ELF-1 (cell line): ENCODE measurements around the gene DNAH1.
"Not testable (repeated sequence)": the region's sequence is repeated elsewhere in the genome, so short reads cannot be mapped to it uniquely, and the experiment has no call there.

Source experiments
- DNase-seq: peaks from one replicate; pipeline ENCODE4 v3.0.0-alpha.2; 2016; ENCODE audit warnings: low read depth, low spot score

Gene DNAH1

DNA sequence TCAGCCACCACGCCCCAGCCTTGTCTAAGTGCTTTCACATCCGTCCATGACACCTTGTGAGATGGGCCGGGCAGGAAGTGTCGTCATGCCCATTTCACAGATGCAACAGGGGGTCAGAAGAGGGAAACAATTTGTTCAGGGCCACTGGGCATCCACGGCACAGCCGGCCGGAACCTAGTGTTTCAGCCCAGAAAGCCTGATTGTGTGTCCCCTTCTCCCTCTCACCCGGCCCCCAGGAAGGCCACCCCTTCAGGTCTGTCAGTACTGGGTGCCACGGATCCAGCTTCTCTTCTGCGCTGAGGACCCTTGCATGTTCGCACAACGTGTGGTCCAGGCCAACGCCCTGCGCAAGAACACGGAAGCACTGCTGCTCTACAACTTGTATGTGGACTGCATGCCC lies 15.8 kb downstream of the DNAH1 start:
- DNase-seq, result no peak

DNA sequence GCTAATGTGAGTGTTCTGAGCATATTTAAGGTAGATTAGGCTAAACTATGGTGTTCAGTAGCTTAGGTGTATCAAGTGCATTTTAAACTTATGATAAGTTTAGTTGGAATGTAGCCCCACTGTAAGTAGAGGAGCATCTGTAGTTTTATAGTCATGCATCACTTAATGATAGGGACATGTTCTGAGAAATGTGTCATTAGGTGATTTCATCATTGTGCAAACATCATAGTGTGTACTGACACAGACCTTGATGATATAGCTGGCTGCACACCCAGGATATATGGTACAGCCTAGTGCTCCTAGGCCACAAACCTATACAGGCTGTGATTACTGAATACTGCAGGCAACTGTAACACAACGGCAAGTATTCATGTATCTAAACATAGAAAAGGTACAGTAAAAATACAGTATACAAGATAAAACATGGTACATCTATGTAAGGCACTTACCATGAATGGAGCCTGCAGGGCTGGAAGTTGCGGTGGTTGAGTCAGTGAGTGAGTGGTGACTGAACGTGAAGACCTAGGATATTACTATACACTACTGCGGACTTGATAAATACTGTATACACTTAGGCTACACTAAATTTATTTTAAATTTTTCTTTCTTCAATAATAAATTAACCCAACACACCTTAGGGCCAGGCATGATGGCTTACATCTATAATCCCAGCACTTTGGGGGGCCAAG lies 17.9 kb downstream of the DNAH1 start:
- no peak for DNase-seq

DNA sequence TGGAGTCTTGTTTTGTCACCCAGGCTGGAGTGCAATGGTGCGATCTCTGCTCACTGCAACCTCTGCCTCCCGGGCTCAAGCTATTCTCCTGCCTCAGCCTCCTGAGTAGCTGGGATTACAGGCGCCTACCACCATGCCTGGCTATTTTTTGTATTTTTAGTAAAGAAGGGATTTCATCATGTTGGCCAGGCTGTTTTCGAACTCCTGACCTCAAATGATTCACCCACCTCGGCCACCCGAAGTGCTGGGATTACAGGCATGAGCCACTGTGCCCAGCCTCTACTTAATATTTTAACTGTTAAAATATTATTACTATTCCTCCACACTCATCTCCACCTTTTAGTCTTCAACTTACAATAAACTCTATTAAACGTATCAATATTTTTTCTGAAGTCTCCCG lies 22.0 kb downstream of the DNAH1 start:
- not testable (repeated sequence) for DNase-seq

DNA sequence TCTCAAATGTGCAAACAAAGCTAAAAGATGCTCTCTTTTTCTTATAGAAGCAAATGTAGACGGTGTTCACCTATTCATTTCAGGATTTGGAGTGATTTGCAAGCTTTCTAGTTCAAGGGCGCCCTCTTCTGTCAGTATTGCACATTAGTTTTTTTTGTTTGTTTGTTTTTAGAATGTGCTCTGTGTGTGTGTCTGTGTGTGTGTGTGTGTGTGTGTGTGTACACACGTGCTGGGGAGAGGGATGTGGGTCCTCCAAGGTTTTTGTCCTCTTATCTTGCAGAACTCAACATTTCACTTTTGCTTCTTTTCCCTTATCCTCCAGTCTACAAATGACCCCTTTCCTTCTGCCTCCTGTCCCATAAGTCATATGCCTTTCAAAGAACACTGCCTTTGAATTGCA lies 23.5 kb downstream of the DNAH1 start:
- peak; percentile 80 for DNase-seq

DNA sequence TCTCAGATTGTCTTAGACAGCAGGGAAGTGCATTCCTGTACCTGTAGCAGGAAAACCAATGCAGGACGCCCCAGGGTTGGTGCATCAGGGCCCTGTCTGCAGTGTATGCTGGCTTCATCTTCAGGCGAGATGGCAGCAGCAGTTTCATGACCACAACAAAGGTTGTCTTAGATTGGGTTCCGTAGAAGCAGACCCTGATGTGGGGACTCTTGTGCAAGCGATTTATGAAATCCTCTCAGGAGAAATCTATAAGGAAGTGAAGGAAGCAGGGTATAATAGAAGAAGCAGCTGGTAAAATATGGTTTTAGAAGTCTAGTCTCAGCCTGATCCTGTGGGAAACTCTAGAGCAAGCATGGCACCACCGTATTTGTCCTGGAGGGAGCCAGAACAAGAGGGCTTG lies 25.0 kb downstream of the DNAH1 start:
- DNase-seq, result no peak

DNA sequence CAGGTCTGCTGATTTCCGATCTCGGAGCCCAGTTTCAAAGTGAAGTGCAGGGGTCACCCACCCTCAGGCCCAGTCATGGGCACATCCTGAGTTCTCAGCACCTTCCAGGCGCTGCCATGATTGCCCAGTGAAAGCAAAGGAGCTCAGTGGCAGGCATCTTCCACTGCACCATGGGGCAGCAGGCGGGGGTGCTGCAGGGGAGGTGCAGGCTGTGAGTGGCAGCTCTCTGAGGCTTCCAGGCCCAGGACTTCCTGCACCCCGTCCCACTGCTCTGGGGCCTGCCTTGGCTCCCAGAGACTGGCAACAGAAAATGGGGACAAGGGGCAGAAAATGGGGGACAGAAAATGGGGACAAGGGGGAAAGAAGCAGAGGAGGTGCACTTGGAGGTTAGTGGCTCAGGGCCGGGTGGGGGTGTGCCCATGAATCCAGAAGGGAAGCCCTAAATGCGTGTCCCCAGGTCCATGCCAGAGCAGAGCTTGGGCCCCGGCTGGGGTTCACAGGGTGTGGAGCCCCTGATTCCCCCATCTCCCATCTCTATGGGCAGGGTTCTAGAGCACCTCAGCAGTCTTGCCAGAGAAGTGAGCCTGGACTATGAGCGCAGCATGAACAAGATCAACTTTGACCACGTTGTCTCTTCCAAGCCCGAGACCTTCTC lies 28.0 kb downstream of the DNAH1 start:
- DNase-seq, result no peak

DNA sequence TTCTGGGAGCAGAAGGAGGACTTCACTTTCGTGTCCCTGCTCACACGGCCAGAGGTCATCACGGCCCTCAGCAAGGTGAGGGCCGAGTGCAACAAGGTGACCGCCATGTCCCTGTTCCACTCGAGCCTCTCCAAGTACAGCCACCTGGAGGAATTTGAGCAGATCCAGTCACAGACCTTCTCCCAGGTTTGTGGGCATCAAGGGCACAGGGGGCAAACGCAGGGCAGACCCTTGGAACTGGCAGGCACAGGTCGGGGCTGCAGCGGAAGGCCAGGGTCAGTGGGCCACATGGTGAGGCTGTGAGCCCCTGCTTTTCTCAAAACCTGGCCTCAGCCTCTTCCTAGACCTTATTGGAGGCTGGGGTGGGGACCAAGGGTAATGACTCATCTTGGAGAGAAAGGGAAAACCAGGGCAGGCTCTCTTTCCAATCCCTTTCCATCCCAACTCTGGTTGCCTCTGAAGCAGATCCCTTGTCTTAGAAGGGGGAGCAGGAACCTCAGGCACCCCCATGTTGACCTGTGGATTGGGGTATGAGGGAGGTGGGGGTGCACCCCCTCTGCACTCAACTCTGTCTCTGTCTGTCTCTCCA lies 29.5 kb downstream of the DNAH1 start:
- no peak for DNase-seq

DNA sequence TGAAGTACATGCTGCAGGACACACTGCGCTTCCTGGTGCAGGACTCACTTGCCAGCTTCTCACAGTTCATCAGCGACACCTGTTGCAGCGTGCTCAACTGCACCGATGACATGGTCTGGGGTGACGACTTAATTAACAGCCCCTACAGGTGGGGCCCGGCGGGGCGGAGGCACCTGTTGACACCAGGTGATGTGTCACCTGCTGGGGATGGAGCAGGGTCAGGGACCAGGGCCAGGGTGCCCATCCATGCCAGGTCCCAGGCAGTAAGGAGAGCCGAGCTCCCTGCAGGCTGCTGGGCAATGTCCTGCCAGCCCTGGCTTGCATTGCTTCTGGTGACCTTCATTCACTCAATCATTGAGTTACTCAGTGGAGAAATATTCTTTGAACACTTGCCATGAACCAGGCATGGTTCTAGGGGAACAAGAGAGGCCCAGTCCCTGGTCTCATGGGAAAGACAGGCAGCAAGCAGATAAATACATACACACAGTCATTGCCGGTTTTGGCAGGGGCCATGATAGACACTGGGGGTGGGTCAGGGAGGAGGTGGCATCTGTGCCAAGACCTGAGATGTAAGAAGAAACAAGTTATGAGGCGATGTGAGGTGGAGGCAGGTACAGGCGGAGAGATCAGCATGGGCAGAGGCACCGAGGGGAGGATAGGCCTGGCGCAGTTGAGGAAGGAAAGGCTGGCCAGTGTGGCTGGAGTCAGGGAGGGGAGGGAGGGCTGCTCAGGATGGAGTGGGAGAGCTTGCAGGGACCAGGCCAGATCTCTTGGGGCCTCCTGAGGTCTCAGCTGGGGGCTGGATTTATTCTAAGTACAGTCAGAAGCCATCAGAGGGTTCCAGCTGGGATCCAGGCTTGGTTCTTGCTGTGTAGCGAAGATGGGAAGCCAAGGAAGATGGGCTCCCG lies 30.8 kb downstream of the DNAH1 start:
- no peak for DNase-seq

DNA sequence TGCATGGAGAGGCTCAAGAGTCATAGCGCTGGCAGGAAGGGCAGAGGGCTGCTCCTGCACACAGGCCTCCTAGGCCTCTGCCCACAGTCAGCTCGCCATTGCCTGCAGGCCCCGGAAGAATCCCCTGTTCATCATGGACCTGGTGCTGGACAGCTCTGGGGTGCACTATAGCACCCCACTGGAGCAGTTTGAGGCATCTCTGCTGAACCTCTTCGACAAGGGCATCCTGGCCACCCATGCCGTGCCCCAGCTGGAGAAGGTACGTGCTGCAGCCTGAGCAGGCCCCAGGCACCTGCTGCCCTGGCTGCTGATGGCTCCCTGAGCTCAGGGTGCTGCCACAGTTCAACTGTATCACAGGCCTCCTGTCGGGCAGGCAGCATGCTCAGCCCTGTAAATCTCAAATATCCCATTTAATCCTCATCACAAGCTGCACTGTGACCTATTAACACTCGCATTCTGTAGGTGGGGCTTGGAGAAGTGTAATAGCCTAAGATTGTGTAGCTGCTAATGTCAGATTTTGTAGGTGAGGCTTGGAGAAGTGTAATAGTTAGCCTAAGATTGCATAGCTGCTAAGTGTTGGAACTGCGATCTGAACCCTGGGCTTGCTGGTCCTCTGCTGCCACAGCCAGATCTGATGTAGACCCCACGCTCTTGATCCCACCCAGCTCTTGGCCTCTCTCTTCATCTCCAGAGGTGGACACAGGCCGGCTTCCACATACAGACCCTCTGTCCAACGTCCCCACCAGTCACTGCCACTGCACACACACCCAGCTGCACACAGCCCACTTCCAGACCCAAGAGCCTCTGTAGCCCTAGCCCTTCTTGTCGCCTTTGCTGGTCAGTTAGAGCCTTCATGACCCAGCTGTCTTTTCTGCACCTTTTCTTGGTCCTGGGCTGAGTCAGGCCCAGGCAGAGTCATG lies 31.9 kb downstream of the DNAH1 start:
- DNase-seq, result no peak

DNA sequence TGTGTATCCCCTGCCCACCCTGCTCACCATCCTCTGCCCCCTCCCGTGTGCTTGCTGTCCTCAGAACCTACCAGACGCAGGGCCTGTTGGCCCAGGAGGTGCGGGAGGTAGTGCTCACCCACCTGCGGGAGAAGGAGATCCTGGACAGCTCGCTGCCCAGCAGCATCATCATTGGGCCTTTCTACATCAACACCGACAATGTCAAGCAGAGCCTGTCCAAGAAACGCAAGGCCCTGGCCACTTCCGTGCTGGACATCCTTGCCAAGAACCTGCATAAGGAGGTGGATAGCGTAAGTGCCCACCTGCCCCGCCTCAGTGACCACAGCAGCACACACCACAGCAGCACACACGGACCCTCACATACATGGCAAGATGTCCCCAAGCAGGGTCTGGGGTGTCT lies 33.0 kb downstream of the DNAH1 start:
- DNase-seq, result no peak

DNA sequence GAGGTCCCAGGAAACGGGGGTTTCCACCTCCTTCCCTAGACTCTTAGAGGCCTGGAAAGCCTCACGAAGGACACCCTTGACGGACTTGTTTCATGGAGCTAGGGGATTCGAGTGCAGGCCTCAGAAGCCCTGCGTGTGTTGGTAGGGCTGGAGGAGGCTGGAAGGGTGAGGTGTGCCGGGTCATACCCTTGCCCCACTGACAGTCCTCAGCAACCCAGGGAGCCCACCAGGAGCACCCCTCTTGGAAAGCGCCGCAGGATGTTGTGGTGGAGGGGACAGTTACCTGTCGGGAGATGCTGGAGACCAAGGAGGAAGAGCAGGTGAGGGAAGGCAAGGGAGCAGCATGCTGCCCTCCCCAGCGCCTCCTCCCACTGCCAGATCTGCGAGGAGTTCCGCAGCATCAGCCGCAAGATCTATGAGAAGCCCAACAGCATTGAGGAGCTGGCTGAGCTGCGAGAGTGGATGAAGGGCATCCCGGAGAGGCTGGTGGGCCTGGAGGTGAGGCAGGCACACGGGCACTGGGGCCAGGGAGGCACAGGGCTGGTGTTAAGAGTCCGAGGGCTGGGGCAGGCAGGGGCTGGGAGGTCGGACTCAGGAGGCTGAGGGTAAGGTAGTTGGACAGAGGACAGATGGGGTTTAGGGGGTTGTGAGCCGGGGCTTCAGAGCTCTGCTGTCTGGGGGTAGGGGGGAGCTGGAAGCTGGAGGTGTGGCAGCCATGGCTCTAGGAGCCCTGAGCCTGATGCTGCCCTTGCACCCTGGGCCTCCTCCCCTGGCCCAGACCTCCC lies 33.7 kb downstream of the DNAH1 start:
- DNase-seq, result no peak

DNA sequence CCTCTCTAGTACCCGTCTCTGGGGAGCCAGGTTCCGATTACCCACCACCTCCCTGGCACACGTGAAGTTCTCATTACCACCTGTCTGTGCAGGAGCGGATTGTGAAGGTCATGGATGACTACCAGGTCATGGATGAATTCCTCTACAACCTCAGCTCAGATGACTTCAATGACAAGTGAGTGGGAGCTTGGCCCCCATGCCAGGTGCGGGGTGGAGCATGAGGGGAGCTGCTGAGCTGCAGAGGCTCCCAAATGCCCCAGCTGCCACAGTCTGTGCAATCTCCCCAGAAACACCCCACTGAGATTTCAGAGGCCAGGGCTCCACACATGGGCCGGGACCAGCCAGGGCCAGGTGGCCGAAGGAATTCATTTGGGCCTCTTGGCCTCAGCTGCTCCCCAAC lies 34.3 kb downstream of the DNAH1 start:
- no peak for DNase-seq

DNA sequence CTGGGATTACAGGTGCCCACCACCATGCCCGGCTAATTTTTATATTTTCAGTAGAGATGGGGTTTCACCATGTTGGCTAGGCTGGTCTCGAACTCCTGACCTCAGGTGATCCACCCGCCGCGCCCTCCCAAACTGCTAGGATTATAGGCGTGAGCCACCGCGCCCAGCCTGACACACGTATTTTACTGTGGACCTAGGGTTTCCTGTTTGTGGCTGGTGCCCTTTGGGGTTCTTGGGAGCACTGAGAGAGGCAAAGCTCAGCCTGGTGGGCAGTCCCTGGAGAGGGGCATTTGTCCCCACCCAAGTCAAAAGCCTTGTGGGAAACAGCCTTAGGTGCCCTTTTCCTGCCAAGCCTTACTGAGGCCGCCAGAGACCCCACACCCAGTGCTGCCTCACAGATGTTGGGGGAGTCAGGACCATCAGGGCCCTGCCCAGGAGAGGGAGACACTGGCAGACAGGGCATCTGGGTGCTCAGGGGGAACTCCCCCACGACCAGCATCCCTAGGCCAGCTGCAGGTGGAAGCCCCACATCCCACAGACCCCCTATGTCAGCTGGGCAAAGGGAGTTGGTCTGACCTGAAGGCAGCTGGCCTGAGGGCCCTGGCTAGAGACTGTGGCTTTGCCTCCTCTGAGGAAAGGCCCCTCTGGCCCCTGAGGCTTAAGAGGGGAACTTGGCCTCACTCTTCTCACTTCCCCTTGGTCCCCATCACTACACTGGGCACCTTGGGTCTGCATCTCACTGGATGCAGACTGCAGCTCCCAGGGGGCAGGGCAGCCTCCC lies 35.1 kb downstream of the DNAH1 start:
- DNase-seq, result no peak

DNA sequence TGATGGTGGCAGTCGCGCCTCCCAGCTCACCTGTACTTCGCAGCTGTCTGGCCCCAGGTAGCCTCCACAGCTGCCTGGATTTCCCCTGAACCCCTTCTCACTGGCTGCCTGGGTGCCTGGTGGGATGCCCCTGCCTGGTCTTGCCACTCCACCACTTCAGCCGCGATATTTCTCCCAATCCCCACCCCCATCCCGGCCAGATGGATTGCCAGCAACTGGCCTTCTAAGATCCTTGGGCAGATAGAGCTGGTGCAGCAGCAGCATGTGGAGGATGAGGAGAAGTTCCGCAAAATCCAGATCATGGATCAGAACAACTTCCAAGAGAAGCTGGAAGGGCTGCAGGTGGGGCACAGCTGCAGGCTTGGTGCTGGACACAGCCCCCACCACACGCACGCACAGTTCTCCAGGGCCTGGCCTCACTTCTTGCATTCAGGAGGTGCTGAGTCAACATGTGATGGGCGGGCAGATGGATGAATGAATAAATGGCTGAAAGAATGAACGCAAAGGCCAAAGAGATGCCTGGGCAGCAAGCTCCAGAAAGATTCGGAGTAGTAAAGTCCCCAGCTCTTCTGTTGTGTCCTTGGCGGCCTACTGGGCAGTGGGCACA lies 35.7 kb downstream of the DNAH1 start:
- DNase-seq, result no peak

DNA sequence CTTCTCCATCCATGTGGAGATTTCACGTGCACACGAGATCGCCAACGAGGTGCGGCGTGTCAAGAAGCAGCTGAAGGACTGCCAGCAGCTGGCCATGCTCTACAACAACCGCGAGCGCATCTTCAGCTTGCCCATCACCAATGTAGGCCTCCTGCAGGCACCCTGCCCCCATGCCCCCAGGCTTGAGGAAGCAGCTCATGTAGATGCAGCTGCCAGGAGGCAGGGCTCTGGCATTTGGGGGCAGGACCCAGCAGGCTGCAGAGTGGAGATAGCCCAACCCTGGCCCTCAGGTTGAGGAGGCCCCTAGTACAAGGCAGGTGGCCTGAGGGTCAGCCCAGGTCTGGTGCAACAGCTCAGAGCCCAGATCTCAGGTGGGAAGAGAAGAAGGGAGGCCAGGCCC lies 36.4 kb downstream of the DNAH1 start:
- no peak for DNase-seq

DNA sequence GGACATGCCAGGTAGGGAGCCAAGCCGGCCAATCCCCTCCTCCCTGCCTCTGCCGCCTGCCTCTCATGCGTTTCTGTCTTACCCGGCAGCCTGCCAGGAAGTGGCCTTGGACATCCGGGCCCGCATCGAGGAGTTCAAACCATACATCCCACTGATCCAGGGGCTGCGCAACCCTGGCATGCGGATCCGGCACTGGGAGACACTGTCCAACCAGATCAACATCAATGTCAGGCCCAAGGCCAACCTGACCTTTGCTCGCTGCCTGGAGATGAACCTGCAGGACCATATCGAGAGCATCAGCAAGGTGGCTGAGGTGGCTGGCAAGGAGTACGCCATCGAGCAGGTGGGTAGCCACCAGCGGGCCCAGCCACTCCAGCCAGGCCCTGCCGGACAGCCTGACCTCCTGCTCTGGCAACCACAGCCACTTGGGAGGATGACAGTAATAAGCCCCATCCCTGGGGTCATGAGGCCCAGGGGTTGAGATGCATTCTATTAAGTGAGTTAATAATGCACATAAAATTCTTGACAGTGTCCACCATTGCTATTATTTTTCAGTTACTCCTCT lies 37.3 kb downstream of the DNAH1 start:
- no peak for DNase-seq

DNA sequence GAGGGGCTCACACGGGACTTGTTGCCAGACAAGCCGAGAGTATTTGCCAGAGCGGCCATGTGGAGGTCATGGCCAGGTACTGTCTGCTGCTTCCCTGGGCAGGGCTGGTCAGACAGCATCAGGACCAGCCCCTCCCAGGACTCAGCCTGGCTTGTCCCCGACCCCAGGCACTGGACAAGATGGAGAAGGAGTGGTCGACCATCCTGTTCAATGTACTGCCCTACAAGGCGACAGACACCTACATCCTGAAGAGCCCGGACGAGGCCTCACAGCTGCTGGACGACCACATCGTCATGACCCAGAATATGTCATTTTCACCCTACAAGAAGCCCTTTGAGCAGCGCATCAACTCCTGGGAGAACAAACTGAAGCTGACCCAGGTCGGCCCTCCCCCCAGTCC lies 38.6 kb downstream of the DNAH1 start:
- DNase-seq, result no peak

DNA sequence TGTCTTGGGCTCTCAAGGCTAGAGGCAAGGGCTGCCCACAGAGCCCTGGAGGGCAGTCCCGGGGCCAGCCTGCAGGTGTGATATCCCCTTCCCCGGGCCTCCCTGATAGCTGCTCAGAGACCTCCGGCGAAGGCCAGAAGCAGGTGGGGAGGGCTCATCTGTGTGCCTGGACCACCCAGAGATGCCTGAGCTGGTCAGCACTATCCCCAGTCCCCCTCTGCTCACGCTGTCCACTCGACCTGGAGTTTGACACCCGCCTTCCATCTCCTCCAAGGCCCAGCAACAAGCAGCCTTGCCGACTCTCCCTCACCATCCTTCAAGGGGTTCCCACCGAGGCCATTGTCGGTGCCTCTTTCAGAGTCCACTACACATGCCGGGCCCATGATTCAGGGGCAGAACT lies 39.4 kb downstream of the DNAH1 start:
- DNase-seq, result no peak

DNA sequence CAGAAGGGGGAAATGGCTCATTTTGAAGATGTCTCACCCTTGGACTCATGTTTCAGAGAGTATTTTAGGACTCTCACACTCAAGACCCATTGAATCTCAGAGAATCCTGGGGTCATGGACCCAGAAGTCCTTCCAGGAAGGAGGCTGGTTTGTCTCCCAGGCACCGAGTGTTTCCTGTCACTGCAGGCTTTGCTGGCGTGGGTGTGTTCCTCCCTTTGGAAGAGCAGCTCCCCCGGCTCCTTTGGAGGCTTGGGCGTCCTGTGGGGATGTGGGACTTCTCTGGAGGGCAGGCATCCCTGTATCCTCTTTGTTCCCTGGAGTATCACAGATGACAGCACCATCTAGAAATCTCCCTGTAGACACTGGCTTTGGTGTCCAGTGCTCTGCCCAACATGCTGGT lies 40.0 kb downstream of the DNAH1 start:
- no peak for DNase-seq
